ENCODE measurements around the gene ELMO1. TPM values are rescaled to one million over a fixed set of nuclear protein-coding genes. Genes with fewer than 3 reads are reported as not detected.

Gene ELMO1
- total and polyA plus RNA-seq, 2 experiments from 2014 or later, result 6.5 to 24.9 TPM

GRCh38 chr7:37352974-37353948 lies 95.4 kb downstream of the ELMO1 start:
- Histone ChIP-seq H3K4me2 (no peak overlapping the region), H3K27ac (ENCODE audit: low read depth) (no peak overlapping the region), H3K27me3 (ENCODE audit: insufficient read depth) (no peaks in the 10 kb centered on the region), H2AFZ (no peak overlapping the region), H3K79me2 (replicated peaks; ENCODE audit: insufficient read depth) (no peaks in the 10 kb centered on the region), H3K36me3 (ENCODE audit: insufficient read depth) (no peaks in the 10 kb centered on the region), H3K4me3 (no peak overlapping the region), H3K9me2 (ENCODE audit: insufficient read depth) (0 out of 2 replicates have a peak, but pooled peaks cover 8% of the 10 kb centered on the region), H3K4me1 (ENCODE audit: insufficient read depth) (peaks cover 13% of the 10 kb centered on the region), H3F3A (replicated peaks; ENCODE audit: low read depth) (no peaks in the 10 kb centered on the region), H4K20me1 (replicated peaks; ENCODE audit: insufficient read depth) (no peaks in the 10 kb centered on the region)
- no peaks in the 10 kb centered on the region for H3K9me3 Mint-ChIP-seq
- peaks cover 18% of the 10 kb centered on the region for H3K4me1 Mint-ChIP-seq
- peaks cover 3% of the 10 kb centered on the region for H3K27me3 Mint-ChIP-seq (ENCODE audit: insufficient read depth, low read depth, poor library complexity)
- ATAC-seq (peak; percentile 62), DNase-seq (ENCODE audit: low spot score) (peak; percentile 67)
- TF ChIP-seq, protein P1, sequence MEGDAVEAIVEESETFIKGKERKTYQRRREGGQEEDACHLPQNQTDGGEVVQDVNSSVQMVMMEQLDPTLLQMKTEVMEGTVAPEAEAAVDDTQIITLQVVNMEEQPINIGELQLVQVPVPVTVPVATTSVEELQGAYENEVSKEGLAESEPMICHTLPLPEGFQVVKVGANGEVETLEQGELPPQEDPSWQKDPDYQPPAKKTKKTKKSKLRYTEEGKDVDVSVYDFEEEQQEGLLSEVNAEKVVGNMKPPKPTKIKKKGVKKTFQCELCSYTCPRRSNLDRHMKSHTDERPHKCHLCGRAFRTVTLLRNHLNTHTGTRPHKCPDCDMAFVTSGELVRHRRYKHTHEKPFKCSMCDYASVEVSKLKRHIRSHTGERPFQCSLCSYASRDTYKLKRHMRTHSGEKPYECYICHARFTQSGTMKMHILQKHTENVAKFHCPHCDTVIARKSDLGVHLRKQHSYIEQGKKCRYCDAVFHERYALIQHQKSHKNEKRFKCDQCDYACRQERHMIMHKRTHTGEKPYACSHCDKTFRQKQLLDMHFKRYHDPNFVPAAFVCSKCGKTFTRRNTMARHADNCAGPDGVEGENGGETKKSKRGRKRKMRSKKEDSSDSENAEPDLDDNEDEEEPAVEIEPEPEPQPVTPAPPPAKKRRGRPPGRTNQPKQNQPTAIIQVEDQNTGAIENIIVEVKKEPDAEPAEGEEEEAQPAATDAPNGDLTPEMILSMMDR (conservative IDR thresholded peaks at IDR 0.05; ENCODE audit: low read depth in 2 of 2), result peak; percentile 61 to 82
- TF ChIP-seq ZNF462 (CRISPR knock-in tag; IDR thresholded peaks at IDR 0.05), result no peak
- H3K4me3 Mint-ChIP-seq, result no peak overlapping the region
- H3K36me3 Mint-ChIP-seq (ENCODE audit: low read depth), result peaks cover 4% of the 10 kb centered on the region; the same call in 1 of the 3 replicates
- H3K27ac Mint-ChIP-seq, result no peak overlapping the region

Measured in GM23338 (cell line).